Femur (tissue), 1 donor: ENCODE results near the gene POLE3.
"Not testable (repeated sequence)": the region's sequence is repeated elsewhere in the genome, so short reads cannot be mapped to it uniquely, and the experiment has no call there.

Experiments used
- DNase-seq: peaks from one replicate; pipeline ENCODE4 v3.0.0-alpha.2; 2017

The POLE3 gene

DNA sequence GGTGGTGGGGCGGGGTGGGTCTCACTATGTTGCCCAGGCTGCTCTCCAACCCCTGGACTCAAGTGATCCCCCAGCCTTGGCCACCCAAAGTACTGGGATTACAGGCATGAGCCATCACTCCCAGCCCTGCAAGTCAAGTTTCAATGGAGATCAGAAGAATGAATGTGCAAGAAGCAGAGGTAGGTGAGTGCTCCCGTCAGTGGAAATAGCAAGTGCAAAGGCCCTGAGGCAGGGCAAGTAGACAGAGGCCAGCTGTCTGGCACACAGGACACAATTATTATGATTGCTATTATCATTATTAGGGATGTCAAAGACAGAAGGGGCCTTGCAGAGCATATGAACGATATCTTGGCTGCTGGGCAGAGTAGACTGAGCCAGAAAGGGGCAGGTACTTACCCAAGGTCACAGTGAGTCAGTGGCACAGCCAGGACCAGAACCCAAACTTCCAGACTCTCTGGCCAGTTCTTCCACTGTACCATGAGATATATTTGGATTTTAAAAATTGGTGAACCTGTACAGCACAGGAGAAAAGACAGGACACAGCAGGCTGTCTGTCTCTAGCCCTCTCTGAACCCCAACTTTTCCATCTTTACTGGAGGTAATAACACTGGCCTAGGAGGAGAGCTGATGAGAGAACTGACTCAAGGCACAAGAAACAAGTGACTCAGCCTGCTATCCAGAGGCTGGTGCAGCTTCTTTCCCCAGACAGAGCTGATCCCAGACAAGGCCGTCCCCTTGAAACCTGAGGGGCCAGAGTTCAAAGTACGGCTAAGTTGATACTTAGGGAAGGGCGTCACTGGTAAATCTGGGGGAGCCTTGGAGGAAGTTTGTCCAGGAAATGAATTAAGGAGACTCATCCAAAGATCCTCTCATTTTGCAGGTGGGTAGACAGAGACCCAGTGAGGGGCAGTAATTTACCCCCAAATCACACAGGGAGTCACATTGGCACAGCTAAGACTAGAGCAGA is 35.1 kb downstream of the POLE3 start:
- DNase-seq: no peak

DNA sequence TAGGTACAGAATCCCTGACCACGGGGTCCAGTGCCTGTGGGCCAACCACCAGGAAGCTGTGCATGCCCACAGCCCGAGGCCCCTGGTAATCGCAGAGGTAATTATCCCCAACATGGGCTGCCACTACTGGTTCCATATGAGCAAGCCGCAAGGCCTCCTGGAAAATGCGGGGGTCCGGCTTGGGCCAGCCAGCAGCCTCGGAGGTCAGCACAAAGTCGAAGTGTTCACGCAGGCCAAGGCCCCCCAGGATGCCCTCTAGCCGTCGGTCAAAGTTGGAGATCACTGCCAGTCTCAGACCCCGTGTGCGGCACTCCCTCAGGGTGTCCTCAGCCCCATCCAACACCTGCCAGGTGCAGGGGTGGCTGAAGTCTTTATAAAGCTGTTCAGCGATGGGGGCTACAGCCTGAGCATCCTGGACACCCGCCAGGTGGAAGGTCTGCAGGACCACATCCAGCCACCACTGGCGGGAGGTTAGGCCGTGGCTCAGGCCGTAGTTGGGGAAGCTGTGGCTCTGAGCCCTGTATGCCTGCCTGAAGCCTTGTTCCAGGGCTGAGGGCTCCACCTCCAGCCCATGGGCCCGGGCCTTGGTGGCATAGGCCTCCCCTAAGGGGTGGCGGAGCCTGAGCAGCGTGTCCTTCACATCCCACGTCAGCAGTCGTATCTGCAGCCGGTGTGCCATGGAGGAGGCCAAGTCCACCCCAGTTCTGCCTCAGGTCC is 36.6 kb downstream of the POLE3 start:
- no peak for DNase-seq

DNA sequence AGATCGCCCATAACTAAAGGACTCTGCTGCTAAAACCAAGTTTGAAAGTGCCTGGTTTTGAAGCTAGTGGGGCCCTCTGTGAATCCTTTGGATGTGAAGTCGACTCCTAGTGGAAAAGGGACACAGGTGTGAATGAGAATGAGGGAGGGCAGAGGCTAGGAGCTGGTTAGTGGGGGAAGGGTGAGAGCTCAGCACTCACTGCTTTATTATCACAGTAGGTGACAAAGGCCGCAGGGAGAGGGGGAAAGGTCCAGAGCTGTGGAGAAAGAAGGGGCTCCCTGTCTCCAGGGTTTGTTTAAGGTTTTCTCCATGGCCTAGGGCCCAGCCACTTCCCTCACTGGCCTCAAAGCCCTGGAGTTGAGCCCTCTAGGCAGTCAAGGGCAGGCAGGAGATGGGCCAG is 37.2 kb downstream of the POLE3 start:
- no peak for DNase-seq

DNA sequence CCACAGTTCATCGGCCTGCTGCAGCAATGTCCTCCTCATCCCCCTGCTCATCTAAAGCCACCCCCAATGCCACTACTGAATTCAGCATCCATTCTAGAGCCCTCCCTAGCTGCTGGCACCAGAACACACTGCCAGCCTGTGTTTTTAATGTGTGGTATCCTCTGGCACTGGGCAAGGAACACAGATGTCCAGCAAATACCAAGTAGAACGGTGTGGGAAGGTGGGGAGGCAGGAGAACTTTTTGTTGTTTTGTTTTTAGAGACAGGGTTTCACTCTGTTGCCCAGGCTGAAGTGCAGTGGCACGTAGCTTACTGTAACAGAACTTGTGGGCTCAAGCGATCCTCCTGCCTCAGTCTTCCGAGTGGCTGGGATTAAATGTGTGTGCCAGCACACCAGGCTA is 38.4 kb downstream of the POLE3 start:
- no peak for DNase-seq

DNA sequence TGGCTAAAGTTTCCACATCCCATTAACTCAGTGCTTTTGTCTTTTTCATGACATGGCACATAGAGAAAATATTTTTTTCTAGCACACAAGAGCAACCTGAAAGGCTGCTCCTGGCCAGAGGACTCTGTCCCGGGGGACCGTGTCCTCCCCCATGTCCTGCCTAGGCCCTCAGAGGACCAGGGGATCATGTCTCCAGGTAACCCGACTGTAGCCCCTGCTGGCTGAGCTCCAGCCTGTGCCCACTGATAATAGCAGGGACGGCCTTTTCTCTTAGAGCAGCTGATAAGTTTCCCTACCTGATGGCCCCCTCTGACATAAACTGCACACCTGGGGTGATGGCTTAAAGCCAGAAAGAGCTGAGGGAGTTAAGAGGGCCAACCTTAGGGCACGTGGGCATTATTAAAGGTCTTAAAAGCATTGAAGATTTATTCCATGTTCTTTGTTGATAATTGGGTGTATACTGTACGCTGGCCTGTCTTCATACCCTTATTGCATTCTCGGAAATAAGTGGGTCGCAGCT is 39.6 kb downstream of the POLE3 start:
- DNase-seq: no peak

DNA sequence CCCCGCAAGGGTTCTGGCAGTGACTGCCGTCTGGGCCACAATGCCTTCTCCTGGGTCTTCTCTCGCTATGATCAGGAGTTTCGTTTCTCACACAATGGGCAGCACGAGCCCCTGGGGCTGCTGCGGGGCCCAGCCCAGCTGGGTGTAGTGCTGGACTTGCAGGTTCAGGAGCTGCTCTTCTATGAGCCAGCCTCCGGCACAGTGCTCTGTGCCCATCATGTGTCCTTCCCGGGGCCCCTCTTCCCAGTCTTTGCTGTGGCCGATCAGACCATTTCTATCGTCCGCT is 40.7 kb downstream of the POLE3 start:
- DNase-seq: no peak

DNA sequence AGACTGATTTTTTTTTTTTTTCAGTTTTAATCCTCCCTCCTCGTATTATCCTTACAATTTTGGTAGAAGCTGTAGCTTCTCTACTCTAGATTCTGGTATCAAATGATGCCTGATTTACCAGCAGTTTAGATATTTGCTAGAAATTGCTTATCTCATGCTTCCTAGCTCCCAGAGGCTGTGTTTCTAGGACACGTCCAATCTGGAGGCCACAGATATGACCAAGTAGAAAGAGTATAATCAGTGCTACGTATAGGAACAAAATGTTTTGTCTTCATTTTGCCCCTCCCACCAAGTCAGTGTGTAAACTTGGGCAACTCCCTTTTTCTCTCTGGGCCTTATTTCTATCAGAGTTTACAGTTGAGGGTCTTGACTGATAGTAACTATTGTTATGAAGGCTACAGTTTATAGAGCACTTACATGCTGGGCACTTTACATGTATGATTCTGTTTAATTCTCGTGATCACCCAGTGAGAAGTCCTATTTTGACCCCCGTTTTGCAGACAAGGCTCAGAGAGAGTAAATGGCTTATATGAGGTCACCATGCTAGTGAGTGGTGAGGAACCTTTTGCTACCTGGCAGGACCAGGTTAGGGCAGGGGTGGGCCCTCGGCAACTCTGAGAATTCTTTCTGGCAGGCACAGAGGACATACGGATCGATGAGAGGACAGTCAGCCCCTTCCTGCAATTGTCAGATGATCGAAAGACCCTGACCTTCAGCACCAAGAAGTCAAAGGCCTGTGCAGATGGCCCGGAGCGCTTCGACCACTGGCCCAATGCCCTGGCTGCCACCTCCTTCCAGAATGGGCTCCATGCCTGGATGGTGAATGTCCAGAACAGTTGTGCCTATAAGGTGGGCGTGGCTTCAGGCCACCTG is 41.3 kb downstream of the POLE3 start:
- no peak for DNase-seq

DNA sequence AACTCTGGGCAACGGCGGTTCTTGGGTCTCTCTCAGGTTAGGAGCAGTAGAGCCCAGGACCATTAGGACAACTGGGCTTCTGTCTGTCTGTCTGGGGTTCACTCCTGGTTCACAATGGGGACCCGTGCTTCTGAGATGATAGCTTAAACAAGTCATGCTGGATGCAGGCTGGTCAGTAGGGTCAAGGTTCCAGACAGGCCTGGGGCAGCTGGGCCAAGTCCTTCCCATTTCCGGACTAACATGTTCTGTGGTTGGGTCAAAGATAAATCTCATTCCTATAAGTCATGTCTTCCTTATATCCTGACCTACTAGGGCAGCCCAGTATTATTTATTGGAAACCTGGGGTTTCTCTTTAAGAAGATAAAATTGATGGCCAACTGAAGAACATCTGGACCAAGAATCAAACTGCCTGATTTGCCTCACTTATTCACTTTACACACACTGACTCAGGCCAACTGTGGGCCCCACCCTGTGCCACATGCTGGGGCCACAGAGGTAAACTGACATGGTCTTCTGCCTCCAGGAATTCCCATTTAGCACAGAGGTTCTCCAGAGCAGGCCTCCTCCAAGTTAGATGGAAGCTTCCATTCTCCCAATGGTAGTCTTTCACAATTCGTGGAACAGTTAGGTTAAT is 42.0 kb downstream of the POLE3 start:
- DNase-seq: no peak

DNA sequence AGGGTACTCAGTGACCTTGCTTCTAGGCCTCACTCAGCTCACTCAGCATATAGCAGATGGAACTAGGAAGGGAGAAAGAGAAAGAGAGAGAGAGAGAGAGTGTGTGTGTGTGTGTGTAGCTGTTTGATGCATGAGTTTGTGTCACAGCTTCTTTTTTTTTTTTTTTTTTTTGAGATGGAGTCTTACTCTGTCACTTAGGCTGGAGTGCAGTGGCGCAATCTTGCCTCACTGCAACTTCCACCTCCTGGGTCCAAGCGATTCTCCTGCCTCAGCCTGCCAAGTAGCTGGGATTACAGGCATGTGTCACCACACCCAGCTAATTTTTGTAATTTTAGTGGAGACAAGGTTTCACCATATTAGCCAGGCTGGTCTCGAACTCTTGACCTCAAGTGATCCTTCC is 44.8 kb downstream of the POLE3 start:
- not testable (repeated sequence) for DNase-seq

DNA sequence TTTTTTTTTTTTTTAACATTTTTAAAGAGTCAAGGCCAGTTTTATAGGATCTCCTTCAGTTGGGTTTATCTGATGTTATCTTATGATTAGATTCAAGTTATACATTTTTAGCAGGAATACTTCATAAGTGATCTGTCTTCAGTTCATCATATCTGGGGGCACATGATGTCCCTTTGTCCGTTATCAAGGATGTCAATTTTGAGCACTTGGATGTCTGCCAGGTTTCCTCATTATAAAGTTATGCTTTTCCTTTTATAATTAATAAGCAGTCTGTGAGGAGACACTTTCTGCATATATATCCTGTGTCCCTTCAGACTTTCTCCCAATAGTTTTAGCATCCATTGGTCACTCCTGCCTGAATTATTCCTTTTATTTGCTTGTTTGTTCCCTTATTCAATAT is 45.5 kb downstream of the POLE3 start:
- no peak for DNase-seq

DNA sequence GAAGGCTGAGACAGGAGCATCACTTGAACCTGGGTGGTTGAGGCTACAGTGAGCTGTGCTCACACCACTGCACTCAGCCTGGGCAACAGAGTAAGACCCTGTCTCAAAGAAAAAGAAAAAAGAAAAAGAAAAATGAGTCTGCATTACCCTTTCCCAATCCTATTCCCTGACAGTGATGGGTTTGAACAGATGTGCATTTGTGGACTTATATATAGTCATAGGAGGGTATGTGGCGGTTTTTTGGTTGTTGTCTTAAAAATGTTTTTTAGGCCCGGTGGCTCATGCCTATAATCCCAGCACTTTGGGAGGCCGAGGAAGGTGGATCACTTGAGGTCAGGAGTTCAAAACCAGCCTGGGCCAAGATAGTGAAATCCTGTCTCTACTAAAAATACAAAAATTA is 47.1 kb downstream of the POLE3 start:
- no peak for DNase-seq

DNA sequence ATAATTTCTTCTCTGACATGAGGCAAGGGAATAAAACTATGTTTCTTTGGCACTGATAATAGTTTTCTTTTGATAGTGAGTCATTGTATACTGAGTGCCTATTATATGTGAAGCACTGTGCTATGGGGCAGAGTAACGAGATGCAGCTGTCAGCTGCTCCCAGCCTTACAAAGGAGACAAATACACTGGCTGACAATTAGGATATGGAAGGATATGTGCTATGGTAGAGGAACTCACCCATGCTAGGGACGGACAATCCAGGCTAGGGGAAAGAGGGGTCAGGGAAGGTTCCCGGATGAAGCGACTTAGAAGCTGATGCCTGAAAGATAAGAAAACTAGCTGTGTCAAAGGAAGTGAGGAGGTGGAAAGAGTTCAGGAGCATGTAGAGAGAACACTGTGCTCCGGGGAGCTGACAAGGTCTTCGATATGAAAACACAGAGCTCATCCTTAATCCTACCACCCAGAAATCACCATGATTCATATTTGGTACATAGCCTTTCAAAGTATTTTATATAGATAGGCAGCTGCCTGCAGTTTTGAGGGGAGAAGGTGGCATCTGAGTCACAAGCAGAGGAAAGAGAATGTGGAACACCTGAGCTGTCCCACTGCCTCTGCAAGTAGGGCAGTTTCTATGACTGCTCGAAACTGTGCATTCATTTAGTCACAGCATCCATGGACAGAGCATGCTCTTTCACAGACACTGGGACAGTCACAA is 49.0 kb downstream of the POLE3 start:
- no peak for DNase-seq

DNA sequence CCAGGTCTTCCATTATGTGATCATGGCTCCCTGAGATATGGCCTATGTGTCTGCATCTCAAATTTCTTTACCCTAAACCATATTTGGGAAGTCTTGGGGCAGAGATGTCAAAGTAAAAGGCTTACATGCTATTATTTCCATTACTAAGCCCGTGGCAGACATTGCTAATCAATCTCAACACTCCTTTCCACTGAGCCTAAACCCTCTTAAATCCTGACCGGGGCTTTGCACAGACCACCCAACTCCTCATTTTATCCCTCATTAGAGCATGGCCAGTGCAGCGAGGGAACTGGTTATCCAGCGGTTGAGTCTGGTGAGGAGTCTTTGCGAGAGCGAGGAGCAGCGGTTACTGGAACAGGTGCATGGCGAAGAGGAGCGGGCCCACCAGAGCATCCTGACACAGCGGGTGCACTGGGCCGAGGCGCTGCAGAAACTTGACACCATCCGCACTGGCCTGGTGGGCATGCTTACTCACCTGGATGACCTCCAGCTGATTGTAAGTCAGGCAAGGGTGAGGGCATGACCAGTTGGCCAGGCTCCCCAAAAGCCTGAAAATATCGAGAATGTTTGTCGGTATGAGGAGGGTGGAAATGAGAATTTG is 50.1 kb downstream of the POLE3 start:
- no peak for DNase-seq

DNA sequence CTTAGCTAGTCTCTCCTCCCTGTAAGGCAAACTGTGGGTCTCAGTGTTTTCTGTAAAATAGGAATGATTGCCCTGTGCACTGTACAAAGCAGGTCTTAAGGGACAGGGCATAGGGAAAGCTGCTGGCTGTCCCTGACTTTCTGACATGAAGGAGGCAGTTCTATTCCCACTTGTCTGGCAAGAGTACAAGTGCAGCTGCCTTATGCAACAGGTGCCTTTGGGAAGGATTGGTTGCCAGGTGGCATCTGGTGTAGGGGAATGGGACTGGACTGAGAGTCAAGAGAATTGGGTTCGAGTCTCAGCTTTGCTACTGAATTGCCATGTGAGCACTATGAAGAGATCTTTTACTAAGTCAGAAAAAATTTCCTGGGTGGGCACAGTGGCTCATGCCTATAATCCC is 51.1 kb downstream of the POLE3 start:
- DNase-seq: no peak
